Mesenteric fat pad (tissue), 1 donor: ENCODE results near the gene OLFM1. TPM values are rescaled to one million over a fixed set of nuclear protein-coding genes. Genes with fewer than 3 reads are reported as not detected.

Experiments
- DNase-seq: peaks from one replicate; pipeline ENCODE4 v3.0.0-alpha.2; 2020; ENCODE audit warnings: low spot score
- total RNA-seq: library from RNA; stranded (reverse); fragmentation: NEBNext Ultra II Directional; extraction: Animal tissue kit (Norgen Biotek cat#: 25700); gene quantifications from one replicate; pipeline ENCODE4 v1.2.1, GENCODE V29; 2021
- donor health status: DM: yes; HTN: yes; CAD: no.

The OLFM1 gene
- total RNA-seq, 1 donor from 2014 or later = 22.6 TPM

- no peak for DNase-seq
Observed at GRCh38 chr9:135056541-135056940, 30.9 kb upstream of the OLFM1 start.

GRCh38 chr9:135060461-135061116 lies 26.9 kb upstream of the OLFM1 start:
- DNase-seq = peak; percentile 69

- DNase-seq = no peak
Observed at GRCh38 chr9:135061441-135061840, 26.0 kb upstream of the OLFM1 start.

- DNase-seq = peak; percentile 51
Observed at GRCh38 chr9:135062254-135062653, 25.2 kb upstream of the OLFM1 start.

- peak; percentile 47 for DNase-seq
Observed at GRCh38 chr9:135063466-135063865, 24.0 kb upstream of the OLFM1 start.

GRCh38 chr9:135063888-135064287 lies 23.6 kb upstream of the OLFM1 start:
- peak; percentile 47 for DNase-seq

- peak; percentile 69 for DNase-seq
Observed at GRCh38 chr9:135065151-135065550, 22.3 kb upstream of the OLFM1 start.

GRCh38 chr9:135065804-135066203 lies 21.7 kb upstream of the OLFM1 start:
- DNase-seq = peak; percentile 51

- peak; percentile 20 for DNase-seq
Observed at GRCh38 chr9:135066291-135066690, 21.2 kb upstream of the OLFM1 start.

GRCh38 chr9:135067096-135067710 lies 20.3 kb upstream of the OLFM1 start:
- peak; percentile 59 for DNase-seq

GRCh38 chr9:135068776-135069415 lies 18.6 kb upstream of the OLFM1 start:
- DNase-seq = peak; percentile 68

- DNase-seq = peak; percentile 72
Observed at GRCh38 chr9:135069558-135070197, 17.8 kb upstream of the OLFM1 start.

GRCh38 chr9:135070198-135070951 lies 17.1 kb upstream of the OLFM1 start:
- peak; percentile 83 for DNase-seq

- peak; percentile 76 for DNase-seq
Observed at GRCh38 chr9:135070964-135071735, 16.3 kb upstream of the OLFM1 start.

GRCh38 chr9:135073081-135073740 lies 14.3 kb upstream of the OLFM1 start:
- DNase-seq = peak; percentile 78

- peak; percentile 75 for DNase-seq
Observed at GRCh38 chr9:135073741-135074305, 13.6 kb upstream of the OLFM1 start.

GRCh38 chr9:135074354-135075233 lies 12.9 kb upstream of the OLFM1 start:
- peak; percentile 74 for DNase-seq
